SK-N-SH treated with all-trans-retinoic acid at 6 μM for 48 hours (cell line): ENCODE results near the gene N4BP2L1.

ENCODE experiments used
- ATAC-seq: fragments of 200-7000 bp; cut with Tn5 transposase; 3 replicates; pipeline ENCODE4 v1.9.1; 2020; ENCODE audit warnings: mild to moderate bottlenecking, moderate library complexity
- ARNTL ChIP-seq: fragments of 450-650 bp; formaldehyde crosslinking; IDR thresholded peaks from 2 replicates; pipeline ENCODE4 v1.5.0; 2020; ENCODE audit warnings: low read depth, mild to moderate bottlenecking, moderate library complexity, borderline replicate concordance
- BACH2 ChIP-seq: fragments of 250-450 bp; sonication (Bioruptor Pico); IDR thresholded peaks from 2 replicates; pipeline ENCODE4 v1.9.0; 2021; ENCODE audit warnings: mild to moderate bottlenecking, borderline replicate concordance
- CREB5 ChIP-seq: fragments of 250-450 bp; sonication (Bioruptor Pico); IDR thresholded peaks from 2 replicates; pipeline ENCODE4 v1.5.1; 2020; ENCODE audit warnings: low read depth, mild to moderate bottlenecking, moderate library complexity
- CSDC2 ChIP-seq: fragments of 250-450 bp; sonication (Bioruptor Pico); IDR thresholded peaks from 2 replicates; pipeline ENCODE4 v1.5.0; 2020; ENCODE audit warnings: mild to moderate bottlenecking, moderate library complexity
- CSRNP3 ChIP-seq: fragments of 250-450 bp; sonication (Bioruptor Pico); IDR thresholded peaks from 2 replicates; pipeline ENCODE4 v1.5.1; 2021; ENCODE audit warnings: mild to moderate bottlenecking, moderate library complexity
- ESRRG ChIP-seq: fragments of 250-450 bp; sonication (Bioruptor Pico); IDR thresholded peaks from 2 replicates; pipeline ENCODE4 v1.6.1; 2021; ENCODE audit warnings: mild to moderate bottlenecking
- GLIS3 ChIP-seq: fragments of 250-450 bp; sonication (Bioruptor Pico); IDR thresholded peaks from 2 replicates; pipeline ENCODE4 v1.5.0; 2020; ENCODE audit warnings: mild to moderate bottlenecking, moderate library complexity
- ISL1 ChIP-seq: fragments of 250-450 bp; sonication (Bioruptor Pico); IDR thresholded peaks from 2 replicates; pipeline ENCODE4 v2.1.2; 2022; ENCODE audit warnings: mild to moderate bottlenecking, moderate library complexity
- OSR1 ChIP-seq: fragments of 250-450 bp; sonication (Bioruptor Pico); IDR thresholded peaks from 2 replicates; pipeline ENCODE4 v1.8.0; 2022; ENCODE audit warnings: moderate library complexity, mild to moderate bottlenecking, inconsistent platforms
- POU6F1 ChIP-seq: fragments of 250-450 bp; sonication (Bioruptor Pico); IDR thresholded peaks from 2 replicates; pipeline ENCODE4 v1.8.0; 2021; ENCODE audit warnings: low read depth, mild to moderate bottlenecking, moderate library complexity, borderline replicate concordance
- PPARA ChIP-seq: fragments of 250-450 bp; sonication (Bioruptor Pico); IDR thresholded peaks from 2 replicates; pipeline ENCODE4 v1.5.0; 2020; ENCODE audit warnings: mild to moderate bottlenecking, borderline replicate concordance
- RARB ChIP-seq: fragments of 250-450 bp; sonication (Bioruptor Pico); IDR thresholded peaks from 2 replicates; pipeline ENCODE4 v1.8.0; 2021; ENCODE audit warnings: mild to moderate bottlenecking, moderate library complexity
- SNAI2 ChIP-seq: fragments of 250-450 bp; sonication (Bioruptor Pico); IDR thresholded peaks from 2 replicates; pipeline ENCODE4 v1.5.0; 2020; ENCODE audit warnings: mild to moderate bottlenecking, moderate library complexity
- TCF4 ChIP-seq: fragments of 250-450 bp; sonication (Bioruptor Pico); IDR thresholded peaks from 2 replicates; pipeline ENCODE4 v1.8.0; 2021; ENCODE audit warnings: mild to moderate bottlenecking, moderate library complexity, borderline replicate concordance
- TSHZ2 ChIP-seq: fragments of 250-450 bp; sonication (Bioruptor Pico); IDR thresholded peaks from 2 replicates; pipeline ENCODE4 v1.5.0; 2020; ENCODE audit warnings: mild to moderate bottlenecking, moderate library complexity
- ZC3H10 ChIP-seq: fragments of 250-450 bp; sonication (Bioruptor Pico); IDR thresholded peaks from 2 replicates; pipeline ENCODE4 v1.5.1; 2021; ENCODE audit warnings: mild to moderate bottlenecking, moderate library complexity
- ZFP3 ChIP-seq: fragments of 250-450 bp; sonication (Bioruptor Pico); IDR thresholded peaks from 2 replicates; pipeline ENCODE4 v1.5.0; 2020; ENCODE audit warnings: mild to moderate bottlenecking, moderate library complexity

The N4BP2L1 gene

GRCh38 chr13:32446773-32447465, 19.0 kb upstream of the N4BP2L1 start:
- ATAC-seq, result no peak
- no peak for TF ChIP-seq ESRRG
- TF ChIP-seq, all 23 proteins: peak for 0

GRCh38 chr13:32446220-32446619, 18.3 kb upstream of the N4BP2L1 start:
- no peak for ATAC-seq
- no peak for TF ChIP-seq OSR1 (CRISPR knock-in tag)
- no peak for TF ChIP-seq ZC3H10 (CRISPR knock-in tag)
- no peak for TF ChIP-seq TCF4 (CRISPR knock-in tag)
- no peak for TF ChIP-seq CSRNP3 (CRISPR knock-in tag)
- no peak for TF ChIP-seq CSDC2 (CRISPR knock-in tag)

- TF ChIP-seq GLIS3 (CRISPR knock-in tag), result no peak
- TF ChIP-seq ISL1 (CRISPR knock-in tag), result no peak
- no peak for TF ChIP-seq TCF4 (CRISPR knock-in tag)
- TF ChIP-seq ESRRG, result no peak
- no peak for TF ChIP-seq CSRNP3 (CRISPR knock-in tag)
- no peak for TF ChIP-seq BACH2 (CRISPR knock-in tag)
- no peak for TF ChIP-seq PPARA (CRISPR knock-in tag)
- no peak for TF ChIP-seq ZC3H10 (CRISPR knock-in tag)
- no peak for TF ChIP-seq CREB5 (CRISPR knock-in tag)
- TF ChIP-seq ZFP3 (CRISPR knock-in tag), result no peak
- no peak for TF ChIP-seq OSR1 (CRISPR knock-in tag)
- TF ChIP-seq, all 23 proteins: peak for 0
- no peak for ATAC-seq
These were observed 17.5 kb upstream of the N4BP2L1 start for GRCh38 chr13:32445461-32445860.

GRCh38 chr13:32443111-32443510, 15.2 kb upstream of the N4BP2L1 start:
- TF ChIP-seq POU6F1 (CRISPR knock-in tag) (no peak), CREB5 (CRISPR knock-in tag) (no peak), ARNTL (no peak), ESRRG (no peak), ZFP3 (CRISPR knock-in tag) (no peak), RARB (no peak), TSHZ2 (CRISPR knock-in tag) (no peak), SNAI2 (CRISPR knock-in tag) (no peak)
- peak; percentile 55; the same call in 1 of the 3 replicates for ATAC-seq
